HepG2 (cell line): ENCODE results near the gene KCNQ1OT1. TPM values are rescaled to one million over a fixed set of nuclear protein-coding genes. Genes with fewer than 3 reads are reported as not detected.

Experiments used
- AGO2 ChIP-seq: fragments of 200-400 bp; formaldehyde crosslinking; optimal IDR thresholded peaks from 2 replicates; pipeline ENCODE3; 2017; ENCODE audit warnings: mild to moderate bottlenecking, low read depth, low read length, moderate library complexity
- HNF4A ChIP-seq: sonication (generic); formaldehyde crosslinking; IDR thresholded peaks from 2 replicates; pipeline ENCODE4 v1.4.0; 2020; ENCODE audit warnings: missing genetic modification reagents
- HOXA3 ChIP-seq: sonication (generic); formaldehyde crosslinking; IDR thresholded peaks from 2 replicates; pipeline ENCODE4 v1.5.0; 2020; ENCODE audit warnings: missing genetic modification reagents
- MAZ ChIP-seq, 2 experiments: sonication (generic) in 1 of 2; formaldehyde crosslinking in 1 of 2; IDR thresholded peaks; 2 replicates each; pipeline versions ENCODE4 v1.5.0 to v1.6.1; 2012 to 2020; ENCODE audit warnings: low read depth in 2 of 2, mild to moderate bottlenecking in 2 of 2, borderline replicate concordance in 1 of 2, improper control_type of control experiment in 1 of 2, low read length in 1 of 2, missing genetic modification reagents in 1 of 2, moderate library complexity in 1 of 2
- PHB2 ChIP-seq: fragments of 450-650 bp; IDR thresholded peaks from 2 replicates; pipeline ENCODE4 v1.6.1; 2018; ENCODE audit not compliant: partially characterized antibody
- POLR2G ChIP-seq: fragments of 200-400 bp; formaldehyde crosslinking; IDR thresholded peaks from 2 replicates; pipeline ENCODE4 v1.6.1; 2018; ENCODE audit warnings: mild to moderate bottlenecking, low read depth, low read length, moderate library complexity
- RAD21 ChIP-seq: fragments of 450-650 bp; formaldehyde crosslinking; IDR thresholded peaks from 2 replicates; pipeline ENCODE4 v1.5.0; 2020; ENCODE audit warnings: mild to moderate bottlenecking
- RBFOX2 ChIP-seq: fragments of 200-400 bp; formaldehyde crosslinking; IDR thresholded peaks from 2 replicates; pipeline ENCODE4 v1.6.1; 2017; ENCODE audit warnings: low read depth, mild to moderate bottlenecking, low read length
- XRCC5 ChIP-seq: fragments of 200-400 bp; formaldehyde crosslinking; optimal IDR thresholded peaks from 2 replicates; pipeline ENCODE3; 2017; ENCODE audit warnings: mild to moderate bottlenecking, low read length
- ZC3H13 ChIP-seq: sonication (generic); formaldehyde crosslinking; IDR thresholded peaks from 2 replicates; pipeline ENCODE4 v1.8.1; 2023; ENCODE audit warnings: mild to moderate bottlenecking, missing genetic modification reagents, moderate library complexity
- ZNF564 ChIP-seq: sonication (generic); formaldehyde crosslinking; IDR thresholded peaks from 2 replicates; pipeline ENCODE4 v1.8.1; 2023; ENCODE audit warnings: mild to moderate bottlenecking, missing genetic modification reagents
- ZNF652 ChIP-seq: IDR thresholded peaks from 2 replicates; pipeline ENCODE4 v1.6.1; 2016; ENCODE audit warnings: low read depth, borderline replicate concordance
- polyA plus RNA-seq, 8 experiments: library from polyadenylated mRNA; depleted of rRNA in 3 of 8; stranded (reverse) in 7 of 8; unstranded in 1 of 8; fragments of >200 nt; fragmentation: Illumina TruSeq in 4 of 8; extraction: Trizol in 4 of 8; gene quantifications; 2 replicates each; pipeline versions ENCODE4 v1.2.1 to v1.2.3, GENCODE V29; 2011 to 2016; ENCODE audit warnings: low read depth in 4 of 8, missing spikeins in 1 of 8, mixed read lengths in 1 of 8; ENCODE audit not compliant: insufficient read depth in 1 of 8
- total RNA-seq, 5 experiments: library from RNA; depleted of rRNA; stranded (reverse); fragments of >200 nt; fragmentation: Illumina TruSeq; extraction: Trizol; gene quantifications; 2 replicates each; pipeline ENCODE4 v1.2.3, GENCODE V29; 2016; ENCODE audit warnings: low read depth in 1 of 5
- TF ChIP-seq, protein P1 (sequence below): sonication (generic); formaldehyde crosslinking; IDR thresholded peaks from 2 replicates; pipeline ENCODE4 v1.5.1; 2020; ENCODE audit warnings: mild to moderate bottlenecking, moderate library complexity, missing genetic modification reagents
- TF ChIP-seq, protein P2 (sequence below): sonication (generic); formaldehyde crosslinking; IDR thresholded peaks from 2 replicates; pipeline ENCODE4 v1.4.0; 2020; ENCODE audit warnings: missing genetic modification reagents
- TF ChIP-seq, protein P3 (sequence below): sonication (generic); formaldehyde crosslinking; conservative IDR thresholded peaks from 2 replicates; pipeline ENCODE4 v1.8.0; 2022; ENCODE audit warnings: mild to moderate bottlenecking, moderate library complexity, missing genetic modification reagents
- TF ChIP-seq, protein P4 (sequence below): sonication (generic); formaldehyde crosslinking; IDR thresholded peaks from 2 replicates; pipeline ENCODE4 v1.9.0; 2021; ENCODE audit warnings: mild to moderate bottlenecking, missing genetic modification reagents

KCNQ1OT1 gene
- total and polyA plus RNA-seq, 2 of the 13 experiments (the other 11 are each of a cell fraction or from before 2014, with no cell fraction given), result 1.3 to 18.9 TPM

DNA sequence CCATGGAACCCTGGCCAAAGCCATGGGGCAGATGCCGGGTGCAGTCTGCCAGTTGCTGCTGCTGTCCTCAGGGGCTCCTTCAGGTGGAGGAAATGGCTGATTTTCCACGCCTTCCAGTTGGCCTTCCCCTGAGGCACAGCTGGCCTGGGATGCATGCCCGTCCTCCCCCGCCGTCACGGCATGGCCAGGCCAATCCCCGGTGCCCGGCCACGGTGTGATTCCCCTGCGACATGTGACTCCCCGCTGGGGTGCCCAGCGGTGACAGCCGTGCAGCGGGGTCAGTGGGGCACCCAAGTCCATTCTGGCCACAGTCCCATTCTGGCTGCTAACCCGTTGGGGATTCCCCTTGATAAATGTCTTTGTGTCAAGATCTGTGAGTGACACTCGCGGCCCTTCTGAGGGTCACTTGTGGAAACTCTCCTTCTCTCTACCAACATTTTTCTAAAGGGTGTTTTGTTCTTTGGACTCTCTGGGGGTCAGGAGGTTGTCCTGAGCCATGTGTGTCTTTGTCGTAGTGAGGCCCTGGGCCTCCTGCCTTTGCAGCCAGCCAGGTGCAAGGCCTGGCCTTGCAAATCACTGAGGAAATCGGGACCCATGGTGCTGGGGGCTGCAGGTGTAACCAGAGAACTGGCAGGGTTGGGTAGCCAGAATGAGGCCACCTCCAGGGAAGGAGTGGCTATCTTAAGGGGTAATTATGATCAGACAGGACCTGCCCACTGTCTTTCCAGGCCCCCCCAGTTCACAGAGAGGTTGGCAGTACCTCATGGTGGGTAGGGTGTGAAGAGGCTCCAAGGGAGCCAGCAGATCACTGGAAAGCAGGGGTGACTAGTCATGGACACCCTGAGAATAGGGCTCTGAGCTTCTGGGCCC, 37.1 kb downstream of the KCNQ1OT1 start (continued):
- TF ChIP-seq XRCC5, result peak; percentile 33
- no peak for TF ChIP-seq PHB2
- no peak for TF ChIP-seq ZNF652 (CRISPR knock-in tag)
- TF ChIP-seq HOXA3, result no peak
- TF ChIP-seq MAZ (IDR thresholded peaks at IDR 0.05; ENCODE audit: borderline replicate concordance, low read depth, low read length), result no peak
- 0 out of 2 replicates have a peak, but pooled peaks have one; percentile 26 for TF ChIP-seq MAZ (CRISPR knock-in tag; IDR thresholded peaks at IDR 0.05; ENCODE audit: low read depth)
- TF ChIP-seq HNF4A (CRISPR knock-in tag), result peak; percentile 60; the same call in 1 of the 2 replicates
- 0 out of 2 replicates have a peak, but pooled peaks have one; percentile 17 for TF ChIP-seq ZNF564
- TF ChIP-seq, protein P1, sequence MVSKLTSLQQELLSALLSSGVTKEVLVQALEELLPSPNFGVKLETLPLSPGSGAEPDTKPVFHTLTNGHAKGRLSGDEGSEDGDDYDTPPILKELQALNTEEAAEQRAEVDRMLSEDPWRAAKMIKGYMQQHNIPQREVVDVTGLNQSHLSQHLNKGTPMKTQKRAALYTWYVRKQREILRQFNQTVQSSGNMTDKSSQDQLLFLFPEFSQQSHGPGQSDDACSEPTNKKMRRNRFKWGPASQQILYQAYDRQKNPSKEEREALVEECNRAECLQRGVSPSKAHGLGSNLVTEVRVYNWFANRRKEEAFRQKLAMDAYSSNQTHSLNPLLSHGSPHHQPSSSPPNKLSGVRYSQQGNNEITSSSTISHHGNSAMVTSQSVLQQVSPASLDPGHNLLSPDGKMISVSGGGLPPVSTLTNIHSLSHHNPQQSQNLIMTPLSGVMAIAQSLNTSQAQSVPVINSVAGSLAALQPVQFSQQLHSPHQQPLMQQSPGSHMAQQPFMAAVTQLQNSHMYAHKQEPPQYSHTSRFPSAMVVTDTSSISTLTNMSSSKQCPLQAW (CRISPR knock-in tag), result no peak
- TF ChIP-seq AGO2, result peak; percentile 99
- TF ChIP-seq, protein P2, sequence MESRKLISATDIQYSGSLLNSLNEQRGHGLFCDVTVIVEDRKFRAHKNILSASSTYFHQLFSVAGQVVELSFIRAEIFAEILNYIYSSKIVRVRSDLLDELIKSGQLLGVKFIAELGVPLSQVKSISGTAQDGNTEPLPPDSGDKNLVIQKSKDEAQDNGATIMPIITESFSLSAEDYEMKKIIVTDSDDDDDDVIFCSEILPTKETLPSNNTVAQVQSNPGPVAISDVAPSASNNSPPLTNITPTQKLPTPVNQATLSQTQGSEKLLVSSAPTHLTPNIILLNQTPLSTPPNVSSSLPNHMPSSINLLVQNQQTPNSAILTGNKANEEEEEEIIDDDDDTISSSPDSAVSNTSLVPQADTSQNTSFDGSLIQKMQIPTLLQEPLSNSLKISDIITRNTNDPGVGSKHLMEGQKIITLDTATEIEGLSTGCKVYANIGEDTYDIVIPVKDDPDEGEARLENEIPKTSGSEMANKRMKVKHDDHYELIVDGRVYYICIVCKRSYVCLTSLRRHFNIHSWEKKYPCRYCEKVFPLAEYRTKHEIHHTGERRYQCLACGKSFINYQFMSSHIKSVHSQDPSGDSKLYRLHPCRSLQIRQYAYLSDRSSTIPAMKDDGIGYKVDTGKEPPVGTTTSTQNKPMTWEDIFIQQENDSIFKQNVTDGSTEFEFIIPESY (CRISPR knock-in tag), result peak; percentile 85
- peak; percentile 40; the same call in 1 of the 2 replicates for TF ChIP-seq RBFOX2
- 0 out of 2 replicates have a peak, but pooled peaks have one; percentile 28 for TF ChIP-seq ZC3H13
- TF ChIP-seq, protein P3, sequence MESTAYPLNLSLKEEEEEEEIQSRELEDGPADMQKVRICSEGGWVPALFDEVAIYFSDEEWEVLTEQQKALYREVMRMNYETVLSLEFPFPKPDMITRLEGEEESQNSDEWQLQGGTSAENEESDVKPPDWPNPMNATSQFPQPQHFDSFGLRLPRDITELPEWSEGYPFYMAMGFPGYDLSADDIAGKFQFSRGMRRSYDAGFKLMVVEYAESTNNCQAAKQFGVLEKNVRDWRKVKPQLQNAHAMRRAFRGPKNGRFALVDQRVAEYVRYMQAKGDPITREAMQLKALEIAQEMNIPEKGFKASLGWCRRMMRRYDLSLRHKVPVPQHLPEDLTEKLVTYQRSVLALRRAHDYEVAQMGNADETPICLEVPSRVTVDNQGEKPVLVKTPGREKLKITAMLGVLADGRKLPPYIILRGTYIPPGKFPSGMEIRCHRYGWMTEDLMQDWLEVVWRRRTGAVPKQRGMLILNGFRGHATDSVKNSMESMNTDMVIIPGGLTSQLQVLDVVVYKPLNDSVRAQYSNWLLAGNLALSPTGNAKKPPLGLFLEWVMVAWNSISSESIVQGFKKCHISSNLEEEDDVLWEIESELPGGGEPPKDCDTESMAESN (CRISPR knock-in tag), result no peak
- TF ChIP-seq RAD21 (CRISPR knock-in tag), result no peak
- TF ChIP-seq, protein P4, sequence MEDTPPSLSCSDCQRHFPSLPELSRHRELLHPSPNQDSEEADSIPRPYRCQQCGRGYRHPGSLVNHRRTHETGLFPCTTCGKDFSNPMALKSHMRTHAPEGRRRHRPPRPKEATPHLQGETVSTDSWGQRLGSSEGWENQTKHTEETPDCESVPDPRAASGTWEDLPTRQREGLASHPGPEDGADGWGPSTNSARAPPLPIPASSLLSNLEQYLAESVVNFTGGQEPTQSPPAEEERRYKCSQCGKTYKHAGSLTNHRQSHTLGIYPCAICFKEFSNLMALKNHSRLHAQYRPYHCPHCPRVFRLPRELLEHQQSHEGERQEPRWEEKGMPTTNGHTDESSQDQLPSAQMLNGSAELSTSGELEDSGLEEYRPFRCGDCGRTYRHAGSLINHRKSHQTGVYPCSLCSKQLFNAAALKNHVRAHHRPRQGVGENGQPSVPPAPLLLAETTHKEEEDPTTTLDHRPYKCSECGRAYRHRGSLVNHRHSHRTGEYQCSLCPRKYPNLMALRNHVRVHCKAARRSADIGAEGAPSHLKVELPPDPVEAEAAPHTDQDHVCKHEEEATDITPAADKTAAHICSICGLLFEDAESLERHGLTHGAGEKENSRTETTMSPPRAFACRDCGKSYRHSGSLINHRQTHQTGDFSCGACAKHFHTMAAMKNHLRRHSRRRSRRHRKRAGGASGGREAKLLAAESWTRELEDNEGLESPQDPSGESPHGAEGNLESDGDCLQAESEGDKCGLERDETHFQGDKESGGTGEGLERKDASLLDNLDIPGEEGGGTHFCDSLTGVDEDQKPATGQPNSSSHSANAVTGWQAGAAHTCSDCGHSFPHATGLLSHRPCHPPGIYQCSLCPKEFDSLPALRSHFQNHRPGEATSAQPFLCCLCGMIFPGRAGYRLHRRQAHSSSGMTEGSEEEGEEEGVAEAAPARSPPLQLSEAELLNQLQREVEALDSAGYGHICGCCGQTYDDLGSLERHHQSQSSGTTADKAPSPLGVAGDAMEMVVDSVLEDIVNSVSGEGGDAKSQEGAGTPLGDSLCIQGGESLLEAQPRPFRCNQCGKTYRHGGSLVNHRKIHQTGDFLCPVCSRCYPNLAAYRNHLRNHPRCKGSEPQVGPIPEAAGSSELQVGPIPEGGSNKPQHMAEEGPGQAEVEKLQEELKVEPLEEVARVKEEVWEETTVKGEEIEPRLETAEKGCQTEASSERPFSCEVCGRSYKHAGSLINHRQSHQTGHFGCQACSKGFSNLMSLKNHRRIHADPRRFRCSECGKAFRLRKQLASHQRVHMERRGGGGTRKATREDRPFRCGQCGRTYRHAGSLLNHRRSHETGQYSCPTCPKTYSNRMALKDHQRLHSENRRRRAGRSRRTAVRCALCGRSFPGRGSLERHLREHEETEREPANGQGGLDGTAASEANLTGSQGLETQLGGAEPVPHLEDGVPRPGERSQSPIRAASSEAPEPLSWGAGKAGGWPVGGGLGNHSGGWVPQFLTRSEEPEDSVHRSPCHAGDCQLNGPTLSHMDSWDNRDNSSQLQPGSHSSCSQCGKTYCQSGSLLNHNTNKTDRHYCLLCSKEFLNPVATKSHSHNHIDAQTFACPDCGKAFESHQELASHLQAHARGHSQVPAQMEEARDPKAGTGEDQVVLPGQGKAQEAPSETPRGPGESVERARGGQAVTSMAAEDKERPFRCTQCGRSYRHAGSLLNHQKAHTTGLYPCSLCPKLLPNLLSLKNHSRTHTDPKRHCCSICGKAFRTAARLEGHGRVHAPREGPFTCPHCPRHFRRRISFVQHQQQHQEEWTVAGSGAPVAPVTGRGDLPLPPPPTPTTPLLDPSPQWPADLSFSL, result no peak
- TF ChIP-seq POLR2G, result peak; percentile 40
